ENCODE results near the gene ECSIT.

The ECSIT gene

DNA sequence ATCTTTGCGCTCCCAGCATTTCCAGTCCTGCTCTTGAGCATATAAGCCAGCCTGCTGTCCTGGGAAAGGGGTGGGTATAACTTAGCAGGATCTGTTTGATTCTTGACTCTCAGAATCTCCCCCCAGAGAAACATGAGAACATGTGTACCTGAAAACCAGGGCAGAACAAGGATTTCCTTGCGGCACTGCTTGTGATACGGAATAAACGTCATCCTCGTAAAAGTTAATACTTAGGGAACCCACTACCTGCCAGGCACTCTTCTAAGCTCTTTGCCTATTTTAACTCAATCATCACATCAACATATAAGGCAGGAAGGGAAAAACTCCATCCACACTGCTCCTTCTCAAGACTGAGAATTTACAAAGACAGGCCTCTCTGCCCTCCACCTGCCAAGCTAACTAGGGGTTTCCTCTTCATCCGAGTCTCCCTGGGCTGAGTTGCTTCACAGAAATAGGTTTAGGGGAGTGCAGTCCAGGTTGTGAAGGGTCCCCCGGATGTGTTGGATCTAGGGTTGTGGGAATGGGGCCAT, 24.4 kb downstream of the ECSIT start:
- no peak for DNase-seq (ENCODE audit: low read depth in 2 of 2)

DNA sequence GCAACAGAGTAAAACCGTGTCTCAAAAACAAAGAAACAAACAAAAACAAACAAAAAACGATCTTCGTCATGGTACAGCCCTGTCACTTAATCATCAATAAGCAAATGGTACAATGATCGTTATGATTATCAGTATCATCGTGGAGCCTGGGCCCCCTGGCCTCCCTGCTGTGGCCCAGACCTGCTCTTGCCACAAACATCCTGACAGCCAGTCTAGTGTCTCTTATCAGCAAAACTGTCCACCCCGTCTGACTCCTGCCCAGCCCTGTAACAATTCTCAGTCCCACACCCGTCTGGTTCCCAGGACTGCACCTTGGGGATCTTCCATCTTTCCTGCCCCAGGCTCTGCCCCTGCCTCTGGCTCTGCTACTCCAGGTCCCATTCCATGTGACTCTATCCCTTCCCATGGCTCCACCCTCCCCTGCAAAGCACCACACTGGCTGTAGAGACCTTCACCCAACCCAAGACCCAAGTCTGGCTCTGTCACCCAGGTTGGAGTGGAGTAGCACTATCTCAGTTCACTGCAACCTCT, 29.0 kb downstream of the ECSIT start:
- no peak for DNase-seq (ENCODE audit: low read depth in 2 of 2)

DNA sequence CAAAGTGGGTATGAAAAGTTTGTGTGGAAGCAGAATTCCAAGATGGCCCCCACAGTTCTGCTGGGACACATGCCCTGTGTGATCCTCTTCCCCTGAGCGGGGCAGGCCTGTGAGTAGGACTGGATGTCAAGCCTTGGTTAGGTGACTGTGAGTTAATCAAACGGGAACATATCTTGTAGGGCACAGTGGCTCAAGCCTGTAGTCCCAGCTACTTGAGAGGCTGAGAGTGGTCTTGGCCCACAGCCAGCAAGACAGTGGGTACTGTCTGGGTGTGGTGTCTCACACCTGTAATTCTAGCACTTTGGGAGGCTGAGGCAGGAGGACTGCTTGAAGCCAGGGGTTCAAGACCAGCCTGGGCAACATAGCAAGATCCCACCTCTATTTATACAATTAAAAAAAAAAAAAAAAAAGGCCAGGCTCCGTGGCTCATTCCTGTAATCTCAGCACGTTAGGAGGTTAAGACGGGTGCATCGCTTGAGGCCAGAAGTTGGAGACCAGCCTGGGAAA, 29.7 kb downstream of the ECSIT start:
- DNase-seq (ENCODE audit: low read depth in 2 of 2) = no peak

DNA sequence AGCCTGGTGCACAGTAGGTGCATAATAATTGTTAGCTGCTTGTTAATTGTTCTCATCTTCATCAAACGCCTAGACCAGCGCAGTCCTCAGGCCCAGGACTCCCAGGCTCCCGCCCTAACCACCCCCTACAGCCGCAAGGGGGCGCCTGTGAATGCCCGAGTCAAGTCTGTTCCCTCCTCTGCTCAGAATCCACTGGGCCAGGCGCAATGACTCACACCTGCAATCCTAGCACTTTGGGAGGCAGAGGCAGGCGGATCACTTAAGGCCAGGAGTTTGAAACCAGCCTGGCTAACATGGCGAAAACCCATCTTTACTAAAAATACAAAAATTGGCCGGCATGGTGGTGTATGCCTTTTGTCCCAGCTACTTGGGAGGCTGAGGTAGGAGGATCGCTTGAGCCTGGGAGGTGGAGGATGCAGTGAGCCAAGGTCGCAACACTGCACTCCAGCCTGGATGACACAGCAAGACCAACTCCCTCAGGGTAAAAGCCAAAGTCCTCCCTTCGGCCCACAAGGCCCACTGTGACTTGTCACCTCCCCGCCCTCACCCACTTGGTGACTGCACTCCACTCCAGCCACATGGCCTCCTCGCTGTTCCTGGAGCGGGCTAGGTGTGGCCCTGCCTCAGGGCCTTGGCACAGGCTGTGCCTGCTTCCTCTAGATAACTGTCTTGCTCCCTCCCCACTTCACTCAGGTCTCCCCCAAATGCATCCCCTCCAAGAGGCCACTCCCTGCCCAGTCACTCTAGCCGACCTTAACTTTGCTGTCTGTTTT, 32.4 kb downstream of the ECSIT start:
- peak; percentile 50 to 62 for DNase-seq (ENCODE audit: low read depth in 2 of 2)

DNA sequence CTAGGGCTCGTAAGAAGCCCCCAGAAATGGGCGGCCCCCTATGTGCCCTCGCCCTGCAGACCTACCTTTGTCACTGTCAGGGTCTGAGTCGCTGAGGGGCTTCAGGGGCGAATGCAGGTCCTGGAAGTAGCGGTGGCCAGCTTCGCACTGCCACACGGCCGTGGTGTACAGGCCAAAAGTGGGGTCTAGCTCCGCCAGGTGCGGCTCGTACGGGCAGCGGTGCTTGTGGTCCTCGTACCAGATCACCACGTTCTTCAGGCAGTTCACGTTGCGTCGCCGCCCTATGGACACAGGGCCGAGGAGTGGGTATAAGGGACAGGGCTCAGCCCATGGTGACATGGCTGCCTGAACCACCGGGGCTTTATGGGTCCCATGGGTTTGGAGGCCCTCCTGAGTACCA, 33.0 kb downstream of the ECSIT start:
- no peak for DNase-seq (ENCODE audit: low read depth in 2 of 2)

DNA sequence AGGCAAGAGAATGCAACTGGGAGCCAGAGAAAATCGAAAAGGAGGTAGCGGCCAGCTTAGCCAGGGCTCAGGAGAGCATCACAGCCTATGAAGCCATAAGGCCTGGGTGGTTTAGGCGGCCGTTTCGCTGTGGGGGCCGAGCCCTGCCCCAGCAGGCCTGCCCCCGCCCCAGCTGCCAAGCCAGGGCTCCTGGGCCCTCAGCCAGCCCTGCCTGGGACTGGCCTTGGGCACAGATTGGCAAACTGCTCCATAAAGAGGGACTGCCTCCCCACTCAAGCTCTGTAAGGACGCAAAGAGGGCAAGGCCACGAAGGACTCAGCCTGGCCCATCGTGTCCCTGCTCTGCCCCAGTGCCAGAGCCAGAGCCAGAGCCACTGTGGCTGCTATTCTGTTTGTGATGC, 33.5 kb downstream of the ECSIT start:
- no peak for DNase-seq (ENCODE audit: low read depth in 2 of 2)

DNA sequence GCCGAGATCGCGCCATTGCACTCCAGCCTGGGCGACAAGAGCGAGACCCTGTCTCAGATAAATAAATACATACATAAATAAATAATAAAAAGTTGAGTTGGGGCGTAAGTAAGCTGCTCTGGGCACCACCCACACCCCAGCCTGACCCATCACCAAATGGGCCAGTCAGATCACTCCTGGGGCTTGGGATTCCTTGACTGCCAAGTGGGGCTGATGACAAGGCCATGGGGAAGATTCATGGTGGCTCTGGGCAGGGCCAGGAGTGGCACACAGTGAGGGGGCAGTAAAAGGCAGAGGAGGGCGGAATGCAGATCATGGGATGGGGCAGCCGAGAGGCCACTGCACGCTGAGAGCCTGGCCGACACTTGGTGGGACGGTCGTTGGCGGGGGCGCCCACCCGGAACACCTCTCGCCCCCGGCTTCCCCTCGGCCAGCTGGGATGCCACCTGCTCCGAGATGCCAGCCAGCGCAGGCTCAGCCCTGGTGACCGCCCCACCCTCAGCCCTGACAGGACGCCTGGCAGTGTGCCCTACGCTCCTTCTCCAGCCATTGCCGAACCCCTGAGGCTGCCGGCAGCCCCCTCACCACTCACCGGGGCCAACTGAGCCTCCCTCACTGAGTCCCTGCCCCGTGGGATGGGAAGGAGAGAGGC, 34.2 kb downstream of the ECSIT start:
- DNase-seq (ENCODE audit: low read depth in 2 of 2) = no peak

DNA sequence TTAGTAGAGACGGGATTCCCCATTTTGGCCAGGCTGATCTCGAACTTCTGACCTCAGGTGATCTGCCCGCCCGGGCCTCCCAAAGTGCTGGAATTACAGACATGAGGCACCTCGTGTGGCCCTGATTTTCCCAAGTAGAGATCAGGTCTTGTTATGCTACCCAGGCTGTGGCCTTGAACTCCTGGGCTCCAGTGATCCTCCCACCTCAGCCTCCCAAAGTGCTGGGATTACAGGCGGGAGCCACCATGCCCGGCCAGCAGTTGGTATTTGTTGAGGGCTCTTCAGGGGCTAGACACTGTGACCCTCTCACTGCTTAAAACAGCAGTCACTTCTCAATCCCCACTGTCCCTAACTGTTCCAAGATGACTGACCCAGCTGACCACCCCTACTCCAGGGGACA, 39.6 kb downstream of the ECSIT start:
- no peak for DNase-seq (ENCODE audit: low read depth in 2 of 2)

DNA sequence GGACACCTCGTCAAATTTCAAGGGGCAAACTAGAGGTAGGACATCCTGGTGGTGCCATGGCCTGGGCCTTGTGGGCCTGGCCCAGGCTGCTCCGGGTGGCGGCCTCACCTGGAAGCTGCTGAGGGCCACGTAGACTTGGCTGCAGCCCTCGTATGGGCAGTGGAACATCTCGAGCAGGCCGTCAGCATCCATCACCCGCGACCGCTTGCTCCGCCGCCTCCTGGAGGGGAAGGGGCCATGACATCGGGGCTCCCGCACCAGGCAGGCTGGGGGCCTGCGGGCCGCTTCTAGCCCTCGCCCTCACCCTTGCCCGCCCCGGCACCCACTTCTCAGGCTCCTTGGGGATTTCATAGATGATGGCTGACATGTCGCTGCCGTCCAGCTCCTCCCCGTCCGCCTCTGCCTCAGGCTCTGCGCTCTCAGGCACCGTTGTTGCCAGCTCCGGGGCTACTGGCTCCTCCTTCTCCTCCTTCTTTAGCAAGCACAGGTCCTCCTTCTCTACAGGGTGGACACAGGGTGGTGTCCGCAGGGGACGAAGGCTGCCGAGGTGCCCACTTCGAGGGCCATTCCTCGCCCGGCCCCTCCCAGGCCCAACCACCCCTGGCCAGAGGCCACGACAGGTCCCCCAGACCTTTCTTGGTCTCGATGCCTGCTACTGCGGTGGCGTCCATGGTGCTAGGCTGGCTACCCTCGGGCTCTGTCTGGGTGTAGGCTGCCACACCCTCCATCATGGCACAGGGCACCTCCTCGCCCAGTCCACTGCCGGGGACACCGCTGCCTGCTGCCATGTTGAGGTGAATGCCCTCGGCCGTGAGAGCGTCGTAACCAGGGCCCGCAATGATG, 42.1 kb downstream of the ECSIT start:
- no peak for DNase-seq (ENCODE audit: low read depth in 2 of 2)

DNA sequence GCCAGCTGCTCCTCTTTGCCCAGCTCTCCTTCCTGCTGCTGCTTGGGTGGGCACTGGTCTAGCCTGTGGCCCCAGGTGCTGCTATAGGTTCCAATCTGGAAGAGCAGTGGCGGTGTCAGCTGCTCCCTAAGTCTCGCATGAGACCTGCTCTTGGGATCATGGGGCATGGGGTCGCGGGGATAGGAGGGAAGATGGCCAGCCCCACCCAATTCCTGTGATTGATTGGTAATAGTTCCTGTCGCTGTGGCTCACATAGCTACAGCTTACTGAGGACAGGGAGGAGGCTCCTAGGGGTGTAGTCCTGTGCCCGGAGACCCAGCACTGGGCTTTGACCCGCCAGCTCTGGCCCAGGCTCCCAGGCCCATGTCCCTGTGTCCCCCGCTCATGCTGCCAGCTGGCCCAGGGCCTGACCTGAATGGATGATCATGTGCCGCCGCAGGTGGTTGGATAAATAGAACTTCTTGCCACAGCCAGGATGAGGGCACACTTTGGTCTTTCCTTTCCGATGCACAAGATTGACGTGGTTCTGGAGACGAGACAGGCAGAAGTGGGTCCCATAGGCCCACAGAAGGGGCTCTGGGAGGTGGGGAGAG, 43.6 kb downstream of the ECSIT start:
- DNase-seq (ENCODE audit: low read depth in 2 of 2) = no peak

DNA sequence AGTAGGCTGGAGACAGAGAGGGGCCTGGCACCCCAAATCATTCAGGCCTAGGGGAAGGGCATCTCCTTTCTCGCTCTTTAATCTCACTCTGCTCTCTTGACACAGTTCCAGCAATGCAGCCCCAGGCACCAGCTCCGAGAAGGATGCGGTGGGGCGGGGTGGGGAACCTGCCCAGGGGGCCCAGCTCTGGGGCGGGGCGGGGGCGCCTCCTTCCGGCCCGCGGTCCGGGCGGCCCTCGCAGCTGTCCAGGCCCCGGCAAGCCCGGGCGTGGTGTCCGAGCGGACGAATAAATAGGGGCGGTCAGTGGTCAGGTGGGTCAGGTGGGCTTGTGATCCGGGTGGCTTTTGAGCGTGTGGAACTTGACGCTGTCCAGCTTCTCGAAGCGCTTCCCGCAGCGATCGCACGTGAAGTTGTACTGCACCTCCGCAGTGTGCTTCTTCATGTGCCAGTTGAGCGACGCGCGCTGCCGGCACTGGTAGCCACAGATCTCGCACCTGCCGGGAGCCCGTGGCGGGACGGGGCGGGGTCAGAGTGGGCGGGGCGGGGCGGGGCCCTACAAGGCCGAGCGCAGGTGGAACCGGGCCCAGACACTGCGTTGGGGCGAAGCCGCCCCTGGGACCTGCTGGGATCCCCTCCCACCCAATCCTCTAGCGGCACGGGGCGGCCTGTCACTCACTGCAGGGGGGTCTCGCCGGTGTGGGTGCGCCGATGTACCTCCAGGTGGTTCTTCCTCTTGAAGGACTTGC, 45.4 kb downstream of the ECSIT start:
- DNase-seq (ENCODE audit: low read depth in 2 of 2) = no peak

DNA sequence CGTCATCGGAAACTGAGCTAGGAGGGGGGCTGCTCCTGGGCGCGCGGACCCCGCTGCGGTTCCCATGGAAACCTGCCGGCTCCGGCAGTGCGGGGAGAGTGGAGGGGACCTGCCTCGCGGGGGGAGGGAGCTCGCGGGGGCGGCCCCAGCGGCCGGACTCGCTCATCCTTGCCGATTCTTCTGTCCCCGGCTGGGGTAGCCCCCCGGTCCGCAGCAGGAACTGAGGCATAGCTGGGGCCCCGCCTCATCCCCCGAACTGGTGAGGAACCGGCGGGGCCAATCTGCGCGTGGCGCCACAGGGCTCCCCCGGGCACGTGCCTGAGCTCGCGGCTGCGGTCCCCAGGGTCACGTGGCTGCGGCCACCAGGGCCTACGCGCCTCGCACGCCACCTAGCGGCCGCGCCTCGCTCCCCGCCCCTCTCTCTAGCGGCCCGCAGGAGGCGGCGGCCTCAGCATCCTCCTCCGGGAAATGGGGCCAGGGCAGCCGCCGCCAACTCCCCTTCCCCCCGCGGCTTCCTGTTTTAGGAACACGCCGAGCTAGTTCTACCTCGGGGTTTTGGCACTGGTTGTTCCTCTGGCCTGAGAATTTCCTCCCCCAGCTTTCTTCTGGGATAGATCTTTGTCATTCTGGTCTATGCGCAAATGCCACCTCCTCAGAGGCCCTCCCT, 46.4 kb downstream of the ECSIT start:
- peak in 1 of 2 experiments; percentile 41 for DNase-seq (ENCODE audit: low read depth in 2 of 2)

DNA sequence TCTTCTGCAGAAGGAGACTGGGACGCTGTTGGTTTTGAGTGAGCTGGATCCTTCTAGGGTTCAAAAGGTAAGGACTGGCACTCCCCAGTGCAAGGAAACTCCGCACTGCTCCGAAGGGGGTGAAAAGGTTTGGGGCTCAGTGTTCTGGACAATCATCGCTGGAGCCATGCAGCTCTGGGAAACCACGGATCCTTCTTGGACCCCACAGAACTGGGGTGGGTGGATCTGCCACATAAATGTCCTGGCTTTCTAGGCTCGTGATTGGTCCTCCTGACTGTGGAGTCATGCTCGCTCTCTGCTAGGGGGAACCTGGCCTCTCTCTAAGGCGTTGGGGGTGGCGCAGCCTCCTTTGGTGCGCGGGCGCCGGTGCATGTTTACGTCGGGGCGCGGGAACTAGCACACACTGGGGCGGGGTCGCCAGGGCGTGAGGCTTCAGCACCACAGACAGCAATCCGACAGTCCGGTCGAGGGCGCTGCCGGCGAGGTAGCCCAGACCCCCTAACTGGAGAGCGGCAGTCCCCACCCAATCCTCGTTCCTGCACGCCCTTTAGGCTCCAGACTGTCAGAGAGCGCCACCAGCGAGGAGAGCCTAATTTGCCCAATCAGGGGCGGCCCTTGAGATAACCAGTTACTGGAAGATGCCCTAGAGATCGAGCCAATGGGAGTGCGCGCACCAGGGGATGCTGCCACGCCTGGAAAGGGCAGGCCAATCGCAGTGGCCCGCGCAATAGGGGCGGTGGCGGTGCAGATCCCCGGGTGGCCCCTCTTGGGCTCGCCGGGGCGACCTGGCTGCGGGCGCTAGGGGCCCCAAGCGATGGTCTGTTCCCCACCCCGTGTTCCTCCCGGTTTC, 47.2 kb downstream of the ECSIT start:
- peak; percentile 59 to 62 for DNase-seq (ENCODE audit: low read depth in 2 of 2)

DNA sequence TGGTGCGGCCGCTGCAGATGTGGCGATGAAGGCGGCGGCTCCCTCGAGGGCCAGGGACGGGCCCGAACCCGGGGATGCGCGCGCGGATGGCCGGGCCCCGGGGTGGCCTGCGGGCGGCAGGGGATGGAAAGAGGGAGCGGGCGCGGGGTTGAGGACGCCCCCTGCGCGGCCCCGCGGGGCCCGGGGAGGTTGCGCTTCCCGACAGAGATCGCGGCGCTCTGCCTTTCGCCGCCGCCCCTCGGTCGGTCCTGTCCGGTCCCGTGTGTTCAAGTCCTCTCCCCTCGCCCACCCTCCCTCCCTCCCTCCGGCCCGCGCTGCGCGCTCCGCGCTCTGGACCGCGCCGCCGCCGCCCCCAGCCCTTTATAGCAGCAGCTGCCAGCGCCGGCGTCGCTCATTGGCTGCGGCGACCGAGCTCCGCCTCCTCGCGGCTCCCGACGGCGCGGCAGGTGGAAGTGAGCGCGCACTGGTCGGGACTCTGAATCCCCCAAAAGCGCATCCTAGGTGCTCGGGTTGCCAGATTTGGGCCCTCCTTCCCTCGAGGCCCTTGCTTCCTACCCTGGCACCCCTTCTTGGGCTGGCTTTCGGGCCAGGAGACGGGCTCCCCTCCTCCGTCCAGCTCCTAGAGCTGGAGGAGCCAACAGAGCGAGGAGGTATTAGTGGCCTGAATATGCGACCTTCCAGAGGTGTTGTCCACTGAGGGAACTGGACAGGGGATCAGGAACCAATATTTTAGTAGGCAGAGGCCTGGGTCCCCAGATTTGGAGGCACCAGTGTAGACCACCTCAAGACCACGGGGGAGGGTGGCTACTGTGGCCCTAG, 48.0 kb downstream of the ECSIT start, which contains the start of gene ELAVL3:
Gene ELAVL3, minus strand, starts transcription at position 332 of the 819 bp plus-strand sequence. CDS start 438 bp downstream, outside the sequence.
- DNase-seq (ENCODE audit: low read depth in 2 of 2) = no peak

DNA sequence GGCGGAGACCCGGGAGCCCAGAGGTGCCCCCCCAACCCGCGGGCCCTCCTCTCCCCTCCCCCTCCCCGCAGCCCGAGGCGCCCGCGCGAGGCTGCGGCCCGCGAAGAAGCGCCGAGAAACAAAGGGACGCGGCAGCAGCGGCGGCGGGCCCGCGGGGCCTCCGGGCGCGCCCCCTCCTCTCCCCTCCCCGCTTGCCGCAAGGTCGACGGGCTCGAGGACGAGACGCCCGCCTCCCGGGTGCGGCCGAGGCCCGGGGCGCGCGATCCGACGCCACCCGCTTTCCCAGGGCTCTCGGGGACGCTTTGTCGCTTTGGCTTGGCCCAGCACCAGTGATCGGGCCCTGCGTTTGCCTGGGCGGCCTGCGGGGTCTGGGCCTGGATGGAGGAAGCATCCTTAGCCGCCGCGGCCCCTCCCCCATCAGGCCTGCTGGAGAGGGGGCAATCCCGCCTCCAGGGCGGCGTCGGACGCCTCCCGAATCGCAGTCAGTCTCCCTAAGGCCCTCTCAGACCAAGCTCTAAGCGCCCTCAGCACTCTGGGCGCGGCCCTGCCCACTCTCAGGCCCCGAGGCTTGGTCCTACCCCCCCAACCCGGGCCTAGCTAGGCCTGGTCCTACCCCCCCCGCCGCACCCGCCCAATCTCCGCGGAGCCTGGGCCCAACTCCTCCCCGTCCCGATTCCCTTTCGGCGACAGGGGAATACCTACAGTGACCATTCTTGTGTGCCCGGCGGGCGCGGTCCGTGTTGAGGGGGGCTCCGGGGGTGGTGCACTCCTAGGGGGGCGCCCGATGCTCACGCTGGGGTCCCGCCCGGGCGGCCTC, 48.8 kb downstream of the ECSIT start:
- DNase-seq (ENCODE audit: low read depth in 2 of 2) = no peak

DNA sequence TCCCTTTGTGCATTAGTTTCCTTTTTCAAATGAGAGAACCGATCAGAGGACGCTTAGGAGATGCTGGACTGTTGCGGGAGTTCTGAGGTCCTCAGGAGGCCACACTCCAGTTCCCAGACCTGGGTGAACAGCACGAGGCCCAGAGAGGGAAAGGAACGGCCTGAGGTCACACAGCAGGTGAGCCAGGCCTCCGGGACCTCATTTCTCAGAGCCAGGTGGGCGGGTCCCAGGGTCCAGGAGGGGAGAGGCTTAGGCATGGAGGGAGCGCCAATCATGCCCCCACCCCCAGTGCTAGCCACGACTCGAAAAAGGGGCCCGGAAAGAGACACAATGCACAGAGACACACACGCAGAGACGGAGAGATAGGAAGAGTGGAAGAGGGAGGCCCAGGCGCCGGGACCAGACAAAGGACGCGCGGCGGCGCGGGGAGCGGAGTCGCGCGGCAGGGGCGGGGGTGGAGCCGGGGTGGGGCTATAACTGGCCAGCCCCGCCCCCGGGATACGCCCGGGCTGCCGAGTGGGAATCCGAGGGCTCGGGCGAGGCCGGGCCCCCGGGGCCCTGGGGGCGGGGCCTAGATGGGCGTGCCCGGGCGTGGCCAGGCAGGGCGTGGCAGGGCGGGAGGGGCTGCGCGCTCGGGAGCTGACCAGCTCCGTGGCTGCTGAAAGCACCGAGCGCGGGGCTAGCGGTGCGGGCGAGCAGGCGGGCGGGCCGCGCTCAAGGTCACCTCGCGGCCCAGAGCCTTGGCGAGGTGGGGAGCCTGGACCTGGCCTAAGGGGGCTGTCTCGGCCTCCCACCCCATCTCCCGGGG, 49.6 kb downstream of the ECSIT start:
- no peak for DNase-seq (ENCODE audit: low read depth in 2 of 2)

Measured in fibroblast of skin of left quadriceps (primary cell).